ENCODE measurements around the gene OR2T1.
"Not testable (repeated sequence)": the region's sequence is repeated elsewhere in the genome, so short reads cannot be mapped to it uniquely, and the experiment has no call there.

OR2T1 gene

GRCh38 chr1:248449821-248450465 is 47.1 kb downstream of the OR2T1 start:
- H3K36me3 Mint-ChIP-seq, H3K27ac Mint-ChIP-seq, H3K4me3 Mint-ChIP-seq, H3K4me1 Mint-ChIP-seq, DNase-seq, CTCF ChIA-PET, H3K9me3 Mint-ChIP-seq, H3K27me3 Mint-ChIP-seq: not testable (repeated sequence)

GRCh38 chr1:248450466-248451145 is 47.8 kb downstream of the OR2T1 start:
- H3K27ac Mint-ChIP-seq, H3K9me3 Mint-ChIP-seq, H3K4me1 Mint-ChIP-seq, H3K36me3 Mint-ChIP-seq, H3K4me3 Mint-ChIP-seq, DNase-seq, CTCF ChIA-PET, H3K27me3 Mint-ChIP-seq: not testable (repeated sequence)

GRCh38 chr1:248453619-248454018 is 50.8 kb downstream of the OR2T1 start:
- H3K27me3 Mint-ChIP-seq, DNase-seq, H3K27ac Mint-ChIP-seq, H3K9me3 Mint-ChIP-seq, H3K4me3 Mint-ChIP-seq, H3K36me3 Mint-ChIP-seq, CTCF ChIA-PET, H3K4me1 Mint-ChIP-seq: not testable (repeated sequence)

GRCh38 chr1:248455045-248455444 is 52.2 kb downstream of the OR2T1 start:
- CTCF ChIA-PET, H3K27ac Mint-ChIP-seq, H3K4me1 Mint-ChIP-seq, DNase-seq, H3K4me3 Mint-ChIP-seq, H3K36me3 Mint-ChIP-seq, H3K27me3 Mint-ChIP-seq, H3K9me3 Mint-ChIP-seq: not testable (repeated sequence)

GRCh38 chr1:248456635-248457034 is 53.8 kb downstream of the OR2T1 start:
- H3K27ac Mint-ChIP-seq, H3K27me3 Mint-ChIP-seq, DNase-seq, H3K4me3 Mint-ChIP-seq, CTCF ChIA-PET, H3K9me3 Mint-ChIP-seq, H3K36me3 Mint-ChIP-seq, H3K4me1 Mint-ChIP-seq: not testable (repeated sequence)
